Chondrocyte (in vitro differentiated cells): ENCODE results near the gene TRIM52. TPM values are rescaled to one million over a fixed set of nuclear protein-coding genes. Genes with fewer than 3 reads are reported as not detected.

Experiments
- DNase-seq: peaks from one replicate; pipeline ENCODE4 v3.0.0; 2021; ENCODE audit warnings: mixed read lengths, low spot score
- H3K27ac Mint-ChIP-seq: one replicate; pipeline ENCODE4 v1.8.0; 2021; ENCODE audit warnings: mild to moderate bottlenecking, moderate library complexity, mixed read lengths; ENCODE audit not compliant: unreplicated experiment
- H3K27me3 Mint-ChIP-seq: 2 replicates; pipeline ENCODE4 v1.8.0; 2021; ENCODE audit warnings: low read depth, mixed read lengths
- H3K36me3 Mint-ChIP-seq: 2 replicates; pipeline ENCODE4 v1.8.0; 2021; ENCODE audit warnings: low read depth, mixed read lengths
- H3K4me1 Mint-ChIP-seq: 2 replicates; pipeline ENCODE4 v1.8.0; 2021; ENCODE audit warnings: low read depth, mild to moderate bottlenecking, mixed read lengths
- H3K4me3 Mint-ChIP-seq: one replicate; pipeline ENCODE4 v1.8.0; 2021; ENCODE audit warnings: mild to moderate bottlenecking, moderate library complexity, mixed read lengths; ENCODE audit not compliant: unreplicated experiment
- H3K9me3 Mint-ChIP-seq: 2 replicates; pipeline ENCODE4 v1.8.0; 2021; ENCODE audit warnings: low read depth, mixed read lengths
- CTCF ChIP-seq: fragments of 200-600 bp; sonication (generic); IDR thresholded peaks from 2 replicates; pipeline ENCODE4 v1.5.0; 2021; ENCODE audit warnings: antibody characterized with exemption, mild to moderate bottlenecking, moderate library complexity
- total RNA-seq: library from RNA; stranded (reverse); gene quantifications from 3 replicates; pipeline ENCODE4 v1.2.1, GENCODE V29; 2021

Gene TRIM52
- total RNA-seq, 1 donor from 2014 or later, result 8.3 TPM

GRCh38 chr5:181245427-181246275 lies 15.3 kb downstream of the TRIM52 start:
- Mint-ChIP-seq H3K27me3 (no peaks in the 10 kb centered on the region), H3K4me1 (peaks cover 66% of the 10 kb centered on the region), H3K36me3 (peaks cover 16% of the 10 kb centered on the region), H3K27ac (peak overlapping the region; percentile 97), H3K9me3 (no peaks in the 10 kb centered on the region), H3K4me3 (peak overlapping the region; percentile 94)
- TF ChIP-seq CTCF, result no peak
- DNase-seq, result no peak

GRCh38 chr5:181243564-181244343 lies 17.2 kb downstream of the TRIM52 start, which contains the start of gene RACK1:
Gene RACK1 (minus strand): TSS chr5:181243906. CDS start chr5:181243800, 106 bp downstream.
- no peaks in the 10 kb centered on the region for H3K9me3 Mint-ChIP-seq
- peak within 1 kb of the TSS; percentile 97 for H3K27ac Mint-ChIP-seq
- H3K4me1 Mint-ChIP-seq, result peaks cover 57% of the 10 kb centered on the region
- H3K4me3 Mint-ChIP-seq, result peak within 1 kb of the TSS; percentile 94
- peaks cover 26% of the 10 kb centered on the region for H3K36me3 Mint-ChIP-seq
- DNase-seq, result no peak
- H3K27me3 Mint-ChIP-seq, result no peaks in the 10 kb centered on the region
- no peak for TF ChIP-seq CTCF

GRCh38 chr5:181243018-181243563 lies 17.9 kb downstream of the TRIM52 start:
- Mint-ChIP-seq H3K27ac (peak overlapping the region; percentile 97), H3K4me3 (peak overlapping the region; percentile 94), H3K4me1 (peaks cover 54% of the 10 kb centered on the region), H3K36me3 (peaks cover 30% of the 10 kb centered on the region), H3K9me3 (no peaks in the 10 kb centered on the region), H3K27me3 (no peaks in the 10 kb centered on the region)
- DNase-seq, result no peak
- no peak for TF ChIP-seq CTCF

GRCh38 chr5:181242031-181242451 lies 18.9 kb downstream of the TRIM52 start:
- H3K4me3 Mint-ChIP-seq, result peak overlapping the region; percentile 94
- peaks cover 36% of the 10 kb centered on the region for H3K36me3 Mint-ChIP-seq
- peak overlapping the region; percentile 97 for H3K27ac Mint-ChIP-seq
- peaks cover 54% of the 10 kb centered on the region for H3K4me1 Mint-ChIP-seq
- no peak for DNase-seq
- TF ChIP-seq CTCF, result no peak
- no peaks in the 10 kb centered on the region for H3K9me3 Mint-ChIP-seq
- H3K27me3 Mint-ChIP-seq, result no peaks in the 10 kb centered on the region
